ENCODE results near the gene RPL39L.

RPL39L gene

DNA sequence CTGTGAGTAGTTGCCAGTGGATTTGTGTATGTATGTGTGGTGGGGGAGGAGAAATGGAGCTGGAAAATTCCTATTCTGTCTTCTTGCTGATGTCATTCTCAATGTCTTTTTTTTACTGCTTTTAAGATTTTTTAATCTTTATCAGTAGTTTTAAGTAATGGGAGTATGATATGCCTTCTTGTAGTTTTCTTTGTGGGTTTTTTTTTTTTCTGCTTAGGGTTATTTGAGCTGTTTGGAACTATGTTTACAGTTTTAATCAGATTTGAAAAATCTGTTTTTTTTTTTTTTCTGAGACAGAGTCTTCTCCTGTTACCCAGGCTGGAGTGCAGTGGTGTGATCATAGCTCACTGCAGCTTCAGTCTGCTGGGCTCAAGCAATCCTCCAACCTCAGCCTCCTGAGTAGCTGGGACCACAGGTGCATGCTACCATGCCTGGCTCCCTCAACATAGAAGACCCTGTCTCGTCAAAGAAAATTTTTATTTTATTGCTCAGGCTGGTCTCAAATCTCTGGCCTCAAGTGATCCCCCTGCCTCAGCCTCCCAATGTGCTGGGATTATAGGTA, 37.1 kb downstream of the RPL39L start:
- DNase-seq (no peak), ATAC-seq (ENCODE audit: insufficient read depth, low read depth) (no peak)
- no peaks in the 10 kb centered on the region; the same call in 1 of the 2 replicates for H3K4me1 ChIP-seq (ENCODE audit: insufficient read depth, low read length)
- H3K27me3 ChIP-seq (ENCODE audit: insufficient read depth, low read length, poor library complexity): peaks cover 2% of the 10 kb centered on the region
- no peaks in the 10 kb centered on the region for H3K36me3 ChIP-seq (ENCODE audit: insufficient read depth, low read length)
- no peak overlapping the region for H2AFZ ChIP-seq (ENCODE audit: low read depth, low read length)
- H3K4me2 ChIP-seq (ENCODE audit: insufficient read depth, low read length): 0 out of 2 replicates have a peak overlapping the region, but pooled peaks have one; percentile 14
- no peak overlapping the region for H3K4me3 ChIP-seq (ENCODE audit: low read depth in 1 of 2, low read length in 2 of 2)
- H3K9ac ChIP-seq (ENCODE audit: low read depth, low read length): no peak overlapping the region
- no peak overlapping the region for H3K27ac ChIP-seq (ENCODE audit: low read length)
- no peaks in the 10 kb centered on the region for H3K79me2 ChIP-seq (ENCODE audit: insufficient read depth, low read length)
- TF ChIP-seq, protein P1, sequence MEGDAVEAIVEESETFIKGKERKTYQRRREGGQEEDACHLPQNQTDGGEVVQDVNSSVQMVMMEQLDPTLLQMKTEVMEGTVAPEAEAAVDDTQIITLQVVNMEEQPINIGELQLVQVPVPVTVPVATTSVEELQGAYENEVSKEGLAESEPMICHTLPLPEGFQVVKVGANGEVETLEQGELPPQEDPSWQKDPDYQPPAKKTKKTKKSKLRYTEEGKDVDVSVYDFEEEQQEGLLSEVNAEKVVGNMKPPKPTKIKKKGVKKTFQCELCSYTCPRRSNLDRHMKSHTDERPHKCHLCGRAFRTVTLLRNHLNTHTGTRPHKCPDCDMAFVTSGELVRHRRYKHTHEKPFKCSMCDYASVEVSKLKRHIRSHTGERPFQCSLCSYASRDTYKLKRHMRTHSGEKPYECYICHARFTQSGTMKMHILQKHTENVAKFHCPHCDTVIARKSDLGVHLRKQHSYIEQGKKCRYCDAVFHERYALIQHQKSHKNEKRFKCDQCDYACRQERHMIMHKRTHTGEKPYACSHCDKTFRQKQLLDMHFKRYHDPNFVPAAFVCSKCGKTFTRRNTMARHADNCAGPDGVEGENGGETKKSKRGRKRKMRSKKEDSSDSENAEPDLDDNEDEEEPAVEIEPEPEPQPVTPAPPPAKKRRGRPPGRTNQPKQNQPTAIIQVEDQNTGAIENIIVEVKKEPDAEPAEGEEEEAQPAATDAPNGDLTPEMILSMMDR (IDR thresholded peaks at IDR 0.05; ENCODE audit: borderline replicate concordance, extremely low read depth, low read length, poor library complexity, severe bottlenecking): no peak
- no peak for TF ChIP-seq EZH2 (IDR thresholded peaks at IDR 0.05; ENCODE audit: borderline replicate concordance, low read depth, low read length, severe bottlenecking)
- H3K9me3 ChIP-seq (ENCODE audit: insufficient read depth, low read length, severe bottlenecking): no peaks in the 10 kb centered on the region
- no peaks in the 10 kb centered on the region for H4K20me1 ChIP-seq (ENCODE audit: insufficient read depth, low read length)

DNA sequence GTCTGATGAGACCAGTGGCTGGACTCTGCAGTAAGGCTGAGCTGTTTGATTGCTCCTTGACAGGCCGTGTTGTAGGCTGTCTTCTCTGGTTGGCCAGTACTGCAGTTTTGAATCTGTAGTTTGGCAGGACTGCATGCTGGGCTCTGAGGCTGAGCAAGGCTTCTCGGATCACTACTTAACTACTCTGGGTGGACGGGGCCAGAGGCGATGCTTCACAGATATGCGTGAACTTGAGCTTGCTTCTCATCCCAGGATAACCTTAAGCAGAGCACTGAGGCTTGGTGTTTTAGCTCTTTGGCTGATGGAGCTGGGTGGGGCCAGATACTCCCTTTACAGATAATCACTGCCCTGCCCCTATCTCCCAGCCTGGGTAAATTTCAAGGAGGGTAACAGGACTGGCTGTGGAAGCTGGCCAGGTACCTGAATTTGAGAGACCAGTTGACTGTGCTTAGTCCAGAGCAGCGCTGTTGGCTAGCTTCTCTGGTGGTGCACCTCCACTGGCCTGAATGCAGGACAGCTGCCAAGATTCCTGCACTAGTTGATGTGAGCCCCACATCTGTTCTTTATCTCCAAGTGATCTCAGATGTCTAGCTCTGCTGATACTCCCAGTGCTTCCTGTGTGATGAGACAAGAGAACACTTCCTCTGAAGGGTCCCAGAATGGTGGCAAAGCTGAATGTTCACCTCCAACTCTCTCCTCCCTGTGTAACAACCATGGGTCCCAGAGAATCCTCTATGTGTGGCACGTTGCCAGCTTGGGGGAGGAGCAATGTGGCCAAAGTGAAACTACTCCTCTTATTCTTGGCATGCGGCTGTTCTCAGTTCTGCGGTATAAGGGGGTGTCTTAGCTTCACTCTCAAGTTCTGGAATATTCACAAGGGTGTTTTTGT, 37.9 kb downstream of the RPL39L start:
- Histone ChIP-seq H3K27me3 (ENCODE audit: insufficient read depth, low read length, poor library complexity) (peaks cover 2% of the 10 kb centered on the region), H4K20me1 (ENCODE audit: insufficient read depth, low read length) (no peaks in the 10 kb centered on the region), H3K36me3 (ENCODE audit: insufficient read depth, low read length) (no peaks in the 10 kb centered on the region), H3K4me3 (ENCODE audit: low read depth in 1 of 2, low read length in 2 of 2) (no peak overlapping the region), H2AFZ (ENCODE audit: low read depth, low read length) (no peak overlapping the region), H3K4me1 (ENCODE audit: insufficient read depth, low read length) (no peaks in the 10 kb centered on the region; the same call in 1 of the 2 replicates), H3K27ac (ENCODE audit: low read length) (no peak overlapping the region), H3K9ac (ENCODE audit: low read depth, low read length) (no peak overlapping the region), H3K4me2 (ENCODE audit: insufficient read depth, low read length) (0 out of 2 replicates have a peak overlapping the region, but pooled peaks have one; percentile 14), H3K9me3 (ENCODE audit: insufficient read depth, low read length, severe bottlenecking) (no peaks in the 10 kb centered on the region), H3K79me2 (ENCODE audit: insufficient read depth, low read length) (no peaks in the 10 kb centered on the region)
- ATAC-seq (ENCODE audit: insufficient read depth, low read depth): peak; percentile 86
- TF ChIP-seq EZH2 (IDR thresholded peaks at IDR 0.05; ENCODE audit: borderline replicate concordance, low read depth, low read length, severe bottlenecking): no peak
- TF ChIP-seq, protein P1 (IDR thresholded peaks at IDR 0.05; ENCODE audit: borderline replicate concordance, extremely low read depth, low read length, poor library complexity, severe bottlenecking): no peak
- peak; percentile 64 for DNase-seq

DNA sequence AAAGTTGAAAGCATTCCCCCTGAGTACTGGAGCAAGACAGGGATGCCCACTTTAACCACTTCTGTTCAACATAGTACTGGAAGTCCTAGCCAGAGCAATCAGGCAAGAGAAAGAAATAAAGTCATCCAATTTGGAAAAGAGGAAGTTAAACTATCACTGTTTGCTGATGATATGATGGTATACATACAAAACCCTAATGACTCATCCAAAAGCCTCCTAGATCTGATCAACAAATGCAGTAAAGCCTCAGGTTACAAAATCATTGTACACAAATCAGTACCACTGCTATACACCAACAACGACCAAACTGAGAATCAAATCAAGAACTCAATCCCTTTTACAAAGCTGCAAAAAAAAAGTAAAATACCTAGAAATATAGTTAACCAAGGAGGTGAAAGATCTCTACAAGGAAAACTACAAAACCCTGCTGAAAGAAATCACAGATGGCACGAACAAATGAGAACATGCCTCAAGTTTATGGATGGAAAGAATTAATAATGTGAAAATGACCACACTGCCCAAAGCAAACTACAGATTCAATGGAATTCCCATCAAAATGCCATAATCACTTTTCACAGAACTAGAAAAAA, 40.3 kb downstream of the RPL39L start:
- TF ChIP-seq, protein P1 (IDR thresholded peaks at IDR 0.05; ENCODE audit: borderline replicate concordance, extremely low read depth, low read length, poor library complexity, severe bottlenecking): no peak
- TF ChIP-seq EZH2 (IDR thresholded peaks at IDR 0.05; ENCODE audit: borderline replicate concordance, low read depth, low read length, severe bottlenecking): no peak
- no peak overlapping the region for H3K9ac ChIP-seq (ENCODE audit: low read depth, low read length)
- no peaks in the 10 kb centered on the region; the same call in 1 of the 2 replicates for H3K4me1 ChIP-seq (ENCODE audit: insufficient read depth, low read length)
- no peaks in the 10 kb centered on the region for H3K79me2 ChIP-seq (ENCODE audit: insufficient read depth, low read length)
- no peaks in the 10 kb centered on the region for H3K36me3 ChIP-seq (ENCODE audit: insufficient read depth, low read length)
- H3K4me3 ChIP-seq (ENCODE audit: low read depth in 1 of 2, low read length in 2 of 2): no peak overlapping the region
- no peaks in the 10 kb centered on the region for H3K27me3 ChIP-seq (ENCODE audit: insufficient read depth, low read length, poor library complexity)
- no peak overlapping the region for H3K27ac ChIP-seq (ENCODE audit: low read length)
- no peak overlapping the region for H3K4me2 ChIP-seq (ENCODE audit: insufficient read depth, low read length)
- H4K20me1 ChIP-seq (ENCODE audit: insufficient read depth, low read length): no peaks in the 10 kb centered on the region
- DNase-seq (no peak), ATAC-seq (ENCODE audit: insufficient read depth, low read depth) (no peak)
- H2AFZ ChIP-seq (ENCODE audit: low read depth, low read length): no peak overlapping the region
- peaks cover 5% of the 10 kb centered on the region for H3K9me3 ChIP-seq (ENCODE audit: insufficient read depth, low read length, severe bottlenecking)
